ENCODE measurements around the gene ATP6V1B1. TPM values are rescaled to one million over a fixed set of nuclear protein-coding genes. Genes with fewer than 3 reads are reported as not detected.

The ATP6V1B1 gene
- polyA plus RNA-seq, 4 donors: 67.2 to 92.1 (median 80.4) TPM

DNA sequence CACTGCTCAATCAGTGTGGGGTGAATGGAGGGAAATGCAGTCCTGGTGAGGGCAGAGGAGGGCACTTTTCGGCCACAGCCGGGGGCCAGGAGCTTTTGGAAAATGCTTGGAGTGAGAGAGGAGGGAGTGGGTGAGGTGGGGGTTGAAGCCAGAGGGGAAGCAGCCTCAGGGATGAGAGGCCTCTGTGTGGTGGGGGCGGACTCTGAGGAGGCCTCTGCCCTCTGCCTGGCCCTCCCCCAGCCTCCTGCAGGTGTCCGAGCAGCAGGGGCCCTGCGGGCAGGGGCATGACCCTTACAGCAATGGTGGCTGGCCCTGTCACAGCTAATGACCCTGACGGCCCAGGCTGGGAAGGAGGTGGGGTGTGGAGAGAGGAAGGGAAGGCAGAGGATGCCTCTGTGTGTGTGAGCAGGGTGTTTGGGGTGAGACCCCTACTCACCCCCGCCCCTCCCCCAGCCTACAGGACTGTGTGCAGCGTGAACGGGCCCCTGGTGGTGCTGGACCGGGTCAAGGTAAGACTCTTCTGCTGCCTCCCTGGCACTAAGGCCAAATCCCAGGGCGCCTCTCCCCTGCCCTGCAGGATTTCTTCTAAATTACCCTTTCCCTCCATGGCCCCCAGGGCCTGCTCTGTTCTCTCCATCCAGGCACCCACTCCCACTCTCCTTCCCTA, 7.6 kb downstream of the ATP6V1B1 start:
- DNase-seq (ENCODE audit: low read depth in 4 of 4, low spot score in 2 of 4): no peak

- DNase-seq (ENCODE audit: low read depth in 4 of 4, low spot score in 2 of 4): no peak
These were observed 8.5 kb downstream of the ATP6V1B1 start for GRCh38 chr2:70944111-70944690.

DNA sequence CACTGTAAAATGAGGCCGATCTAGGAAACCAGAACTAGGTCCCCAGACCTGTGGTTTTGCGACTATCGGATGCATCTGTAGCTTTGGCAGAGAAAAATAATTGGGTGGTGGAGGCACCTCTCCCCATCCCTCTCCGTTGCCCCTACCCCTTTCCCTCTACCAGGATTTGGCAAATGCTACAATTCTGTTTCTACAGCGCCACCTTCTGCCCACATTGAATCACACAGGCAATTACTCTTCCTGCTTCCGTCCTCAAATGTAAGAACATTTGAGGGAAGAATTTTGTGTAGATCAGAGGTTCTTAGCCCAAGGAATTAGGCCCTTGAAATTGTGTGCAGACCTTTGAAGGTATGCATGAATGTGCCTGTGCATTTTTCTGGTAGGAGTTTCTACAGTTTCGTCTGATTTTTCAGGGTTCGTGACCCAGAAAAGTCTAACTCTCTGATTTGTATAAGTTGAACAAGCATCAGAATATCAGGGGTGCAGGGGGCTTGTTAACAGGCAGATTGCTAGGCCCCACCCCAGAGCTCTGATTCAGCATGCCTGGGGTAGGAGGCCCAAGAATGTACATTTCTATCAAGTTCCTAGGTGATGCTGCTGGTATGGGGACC, 11.2 kb downstream of the ATP6V1B1 start:
- peak in 1 of 4 donors; percentile 60 for DNase-seq (ENCODE audit: low read depth in 4 of 4, low spot score in 2 of 4)

DNA sequence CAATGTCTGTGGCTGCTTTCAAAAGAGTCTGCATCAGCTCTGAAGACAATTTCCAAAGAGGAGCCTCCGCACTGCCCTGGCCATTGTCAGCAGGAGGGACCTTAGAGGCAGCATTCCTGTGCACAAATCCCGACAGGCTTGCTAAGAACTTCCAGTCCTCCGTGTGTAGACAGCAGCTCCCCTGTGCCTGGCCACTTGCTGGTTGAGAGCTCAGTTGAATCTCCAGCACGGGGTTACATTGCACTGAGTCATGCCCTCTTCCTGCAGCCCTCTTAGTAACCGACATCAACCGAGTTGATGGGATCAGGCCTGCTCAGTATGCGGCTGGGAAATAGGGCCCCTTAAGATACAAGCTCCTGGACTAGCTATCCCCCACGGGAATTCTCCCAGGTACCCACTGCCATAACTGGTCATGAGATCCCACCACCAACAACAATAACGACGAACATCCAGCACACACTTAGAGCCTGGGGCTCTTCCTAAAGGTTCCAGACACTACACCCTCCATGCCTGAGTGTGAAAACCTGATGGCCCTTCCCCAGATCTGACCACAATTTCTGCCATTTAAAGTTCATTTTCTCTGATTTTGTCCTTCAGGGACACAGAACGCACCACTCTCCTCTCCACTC, 12.0 kb downstream of the ATP6V1B1 start:
- DNase-seq (ENCODE audit: low read depth in 4 of 4, low spot score in 2 of 4): no peak

DNA sequence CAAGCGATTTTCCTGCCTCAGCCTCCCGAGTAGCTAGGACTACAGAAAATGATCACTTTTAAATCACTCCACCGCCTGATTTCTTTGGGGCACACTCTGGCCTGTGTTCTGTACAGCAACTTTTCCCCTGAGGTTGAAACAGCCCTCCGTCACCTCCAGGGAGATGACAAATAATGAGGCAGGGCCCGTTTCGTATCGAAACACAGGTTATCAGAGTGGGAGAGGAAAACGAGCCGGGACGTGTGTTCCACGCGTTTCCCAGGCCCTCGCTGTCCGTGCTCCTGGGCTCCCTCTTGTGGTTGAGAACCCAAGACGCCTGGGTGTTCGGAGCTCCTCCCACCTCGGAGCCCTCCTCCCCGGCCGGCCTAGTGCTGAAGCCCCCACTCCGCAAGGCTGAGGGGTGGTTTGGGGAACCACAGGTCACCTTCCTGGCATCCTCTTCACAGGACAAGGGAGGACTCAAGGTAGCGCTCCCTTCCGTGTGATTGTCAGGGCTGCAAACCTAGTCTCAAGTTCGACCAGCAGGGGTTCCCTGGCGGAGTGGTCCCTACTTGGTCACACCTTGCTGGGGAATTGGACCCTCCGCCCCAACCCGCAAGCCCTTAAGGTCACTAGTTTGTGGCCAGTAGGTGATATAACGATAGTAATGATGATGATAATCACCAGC, 12.8 kb downstream of the ATP6V1B1 start:
- peak in 1 of 4 donors; percentile 78 for DNase-seq (ENCODE audit: low read depth in 4 of 4, low spot score in 2 of 4)

- DNase-seq (ENCODE audit: low read depth in 4 of 4, low spot score in 2 of 4): no peak
These were observed 13.4 kb downstream of the ATP6V1B1 start for GRCh38 chr2:70949086-70949485.

GRCh38 chr2:70954886-70955285, 19.2 kb downstream of the ATP6V1B1 start:
- no peak for DNase-seq (ENCODE audit: low read depth in 4 of 4, low spot score in 2 of 4)

DNA sequence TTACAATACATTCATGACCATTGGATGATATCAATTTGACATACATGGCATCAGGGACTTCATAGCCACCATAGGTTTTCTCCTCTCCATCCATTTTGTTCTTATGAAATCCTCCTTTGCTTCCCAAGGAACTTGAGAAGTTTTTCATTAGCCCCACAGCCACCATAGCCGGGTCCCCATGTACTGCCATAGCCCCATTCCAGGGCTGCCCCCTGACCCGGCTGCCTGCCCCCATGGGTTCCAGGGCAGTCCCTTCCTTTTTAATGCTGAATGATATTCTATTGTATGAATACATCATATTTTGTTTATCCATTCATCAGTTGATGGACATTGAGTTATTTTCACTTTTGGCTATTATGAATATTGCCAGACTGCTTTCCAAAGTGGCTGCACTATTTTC, 20.4 kb downstream of the ATP6V1B1 start:
- DNase-seq (ENCODE audit: low read depth in 4 of 4, low spot score in 2 of 4): no peak

- DNase-seq (ENCODE audit: low read depth in 4 of 4, low spot score in 2 of 4): no peak
These were observed 22.1 kb downstream of the ATP6V1B1 start for GRCh38 chr2:70957798-70958197.

- no peak for DNase-seq (ENCODE audit: low read depth in 4 of 4, low spot score in 2 of 4)
These were observed 23.1 kb downstream of the ATP6V1B1 start for GRCh38 chr2:70958759-70959158.

DNA sequence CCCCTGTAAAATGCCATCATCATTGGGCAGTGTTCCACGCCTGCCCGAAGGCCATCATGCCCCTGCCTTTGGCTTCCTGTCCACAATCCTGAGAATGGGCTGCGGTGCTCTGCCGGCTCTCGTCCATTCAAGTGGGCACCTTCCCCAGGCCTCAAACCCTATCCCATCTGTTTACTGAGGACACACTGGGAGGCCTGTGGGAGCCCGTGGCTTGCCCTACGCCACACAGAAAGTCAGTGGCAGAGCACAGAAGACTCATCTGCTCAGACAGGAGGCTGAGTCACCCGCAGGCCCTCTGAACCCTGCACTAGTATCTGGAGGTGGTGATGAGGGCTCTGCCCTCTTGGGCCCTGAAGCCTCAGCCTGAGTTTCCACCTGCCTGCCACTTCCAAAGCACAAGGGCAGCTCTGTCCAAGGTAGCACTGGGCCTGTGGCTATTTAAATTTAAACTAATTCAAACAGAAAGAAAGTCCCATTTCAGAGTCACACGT, 23.6 kb downstream of the ATP6V1B1 start:
- DNase-seq (ENCODE audit: low read depth in 4 of 4, low spot score in 2 of 4): no peak

GRCh38 chr2:70959851-70960832, 24.4 kb downstream of the ATP6V1B1 start:
- no peak for DNase-seq (ENCODE audit: low read depth in 4 of 4, low spot score in 2 of 4)

DNA sequence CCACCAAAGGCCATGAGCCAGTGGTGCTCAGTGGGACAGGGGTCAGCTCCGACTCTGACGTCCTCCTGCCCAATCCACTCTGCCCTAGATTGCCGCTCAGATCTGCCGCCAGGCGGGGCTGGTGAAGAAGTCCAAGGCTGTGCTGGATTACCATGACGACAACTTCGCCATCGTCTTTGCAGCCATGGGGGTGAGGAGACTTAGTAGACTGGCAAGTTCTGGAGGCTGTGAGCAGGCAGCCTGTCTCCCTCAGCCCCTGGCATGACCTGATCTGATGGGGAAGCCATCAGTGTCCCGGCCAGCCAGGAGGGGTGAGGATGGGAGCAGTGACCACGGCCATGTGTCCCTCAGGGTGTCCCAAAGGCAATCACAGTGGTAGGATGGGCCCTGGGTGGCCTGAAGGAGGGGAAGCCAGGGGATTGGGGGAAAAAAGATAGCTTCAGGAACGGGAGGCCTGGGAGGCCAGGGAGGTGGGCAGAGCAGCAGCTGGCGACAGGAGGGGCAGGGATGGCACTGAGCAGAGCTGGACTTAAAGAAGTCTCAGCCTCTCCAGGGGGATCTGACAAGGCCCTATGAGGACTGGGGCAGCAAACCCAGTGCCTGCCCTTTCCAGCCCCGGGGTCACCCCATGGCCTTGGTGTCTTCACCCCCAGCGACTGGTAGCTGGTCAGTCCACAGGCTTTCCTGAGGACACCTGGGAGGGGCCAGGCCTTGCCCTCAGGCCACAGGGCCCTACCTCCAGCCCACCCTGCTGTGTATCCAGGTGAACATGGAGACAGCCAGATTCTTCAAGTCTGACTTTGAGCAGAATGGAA, 25.3 kb downstream of the ATP6V1B1 start:
- no peak for DNase-seq (ENCODE audit: low read depth in 4 of 4, low spot score in 2 of 4)

- DNase-seq (ENCODE audit: low read depth in 4 of 4, low spot score in 2 of 4): no peak
These were observed 25.9 kb downstream of the ATP6V1B1 start for GRCh38 chr2:70961648-70961994.

- DNase-seq (ENCODE audit: low read depth in 4 of 4, low spot score in 2 of 4): no peak
These were observed 26.6 kb downstream of the ATP6V1B1 start for GRCh38 chr2:70962211-70962884.

DNA sequence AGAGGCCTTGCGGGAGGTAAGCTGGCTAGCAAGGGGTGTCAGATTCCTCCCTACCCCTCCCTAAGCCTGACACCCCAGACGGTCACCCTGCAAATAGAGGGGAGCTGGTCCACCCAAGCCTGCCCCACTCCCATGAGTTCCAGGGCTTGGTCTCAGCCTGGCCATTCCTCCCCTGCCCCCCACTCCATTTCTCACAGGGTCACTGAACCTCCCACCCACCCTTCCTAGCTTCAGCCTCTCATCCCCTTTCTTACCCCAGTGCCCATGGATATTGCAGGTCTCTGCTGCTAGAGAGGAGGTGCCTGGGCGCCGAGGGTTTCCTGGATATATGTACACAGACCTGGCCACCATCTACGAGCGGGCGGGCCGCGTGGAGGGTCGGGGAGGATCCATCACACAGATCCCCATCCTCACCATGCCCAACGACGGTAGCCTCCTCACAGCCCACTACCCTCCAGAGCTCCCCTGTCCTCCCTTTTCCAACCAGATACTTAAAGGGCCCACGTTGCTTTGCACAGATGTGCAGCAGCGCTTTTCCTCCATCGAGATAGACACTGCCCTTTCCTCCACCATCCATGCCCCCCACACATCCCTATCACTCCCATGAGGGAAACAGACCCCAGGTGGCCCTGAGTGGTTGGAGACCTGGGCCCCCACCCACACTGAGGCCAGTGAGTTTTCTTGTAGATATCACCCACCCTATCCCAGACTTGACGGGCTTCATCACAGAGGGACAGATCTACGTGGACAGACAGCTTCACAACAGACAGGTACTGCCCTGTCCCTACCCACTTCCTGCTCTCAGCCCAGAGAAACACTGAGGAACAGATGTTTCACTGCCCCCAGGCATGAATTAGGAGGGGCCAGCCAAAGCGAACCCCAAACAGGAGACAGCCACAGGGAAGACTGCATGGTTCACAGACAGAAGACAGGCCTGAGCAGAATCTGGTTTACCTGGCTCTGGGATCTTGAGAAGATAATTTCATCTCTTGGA, 27.5 kb downstream of the ATP6V1B1 start:
- DNase-seq (ENCODE audit: low read depth in 4 of 4, low spot score in 2 of 4): no peak

DNA sequence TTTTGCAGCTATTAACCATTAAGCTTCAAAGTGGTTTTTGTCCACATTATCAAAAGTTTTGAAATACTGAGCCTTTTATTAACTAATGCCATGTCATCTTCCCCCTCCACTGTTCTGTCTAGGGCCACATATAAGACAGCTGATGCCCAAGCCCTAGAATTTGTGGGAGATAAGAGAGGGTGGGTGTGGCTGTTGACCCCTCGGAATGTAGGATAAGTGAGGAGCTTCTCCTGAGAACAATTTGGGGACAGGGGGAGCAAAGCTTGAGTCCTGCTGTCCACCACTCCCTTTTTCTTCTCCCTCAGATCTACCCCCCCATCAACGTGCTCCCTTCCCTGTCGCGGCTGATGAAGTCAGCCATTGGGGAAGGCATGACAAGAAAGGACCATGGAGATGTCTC, 28.4 kb downstream of the ATP6V1B1 start:
- DNase-seq (ENCODE audit: low read depth in 4 of 4, low spot score in 2 of 4): no peak

All from left renal cortex interstitium (tissue), 4 donors.